Measurements from ENCODE around the gene EDEM3.

GRCh38 chr1:184753608-184754475 lies 816 bp downstream of the EDEM3 start:
- TF ChIP-seq POLR2A (IDR thresholded peaks at IDR 0.05) (peak in 1 of 2 donors; percentile 5), CTCF (IDR thresholded peaks at IDR 0.05) (no peak)
